CD1c-positive myeloid dendritic cell (primary cell): ENCODE measurements around the gene RDM1.

Source experiments
- DNase-seq: peaks from one replicate; pipeline ENCODE4 v3.0.0-alpha.2; 2016; ENCODE audit errors: extremely low spot score

Gene RDM1

DNA sequence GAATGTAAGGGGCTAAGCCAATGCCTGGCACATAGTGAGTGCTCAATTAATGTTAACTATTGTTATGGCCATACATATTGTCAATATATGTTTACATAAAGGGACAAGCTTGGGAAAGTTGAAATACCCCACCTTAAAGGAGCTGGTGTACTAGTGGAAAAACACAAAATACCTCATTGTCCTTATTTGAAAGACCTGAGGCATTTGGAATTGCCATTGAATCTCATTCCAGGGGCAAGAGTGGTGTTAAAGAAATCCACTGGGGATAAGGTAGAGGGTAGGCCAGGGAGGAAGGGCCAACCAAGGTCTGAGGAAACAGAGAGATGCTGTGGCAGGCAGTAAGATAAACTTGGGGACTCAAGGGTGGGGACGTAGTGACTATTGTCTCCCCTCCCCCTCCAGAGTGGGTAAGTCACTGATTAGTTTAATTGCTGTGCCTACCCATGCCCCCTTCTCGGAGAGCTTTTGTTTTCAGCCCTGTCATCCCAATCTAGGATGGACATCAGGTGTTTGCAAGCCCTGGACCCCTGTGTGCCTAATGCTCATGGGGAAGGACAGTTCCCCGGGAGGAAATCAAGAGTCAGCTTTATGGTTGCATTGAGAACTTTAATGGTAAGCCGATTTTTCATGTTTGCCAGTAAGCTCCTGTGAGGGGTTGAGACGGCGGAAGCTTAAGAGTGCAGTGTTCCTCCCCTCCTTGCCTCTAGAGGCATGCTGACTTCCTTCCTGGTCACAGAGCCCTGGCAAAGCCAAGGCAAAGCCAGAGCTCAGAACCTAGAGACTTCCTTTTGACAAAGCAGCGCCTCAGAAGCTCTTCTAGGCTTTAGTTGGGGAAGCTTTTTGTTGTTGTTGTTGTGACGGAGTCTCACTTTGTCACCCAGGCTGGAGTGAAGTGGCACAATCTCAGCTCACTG is 59.4 kb downstream of the RDM1 start:
- DNase-seq: peak; percentile 39

DNA sequence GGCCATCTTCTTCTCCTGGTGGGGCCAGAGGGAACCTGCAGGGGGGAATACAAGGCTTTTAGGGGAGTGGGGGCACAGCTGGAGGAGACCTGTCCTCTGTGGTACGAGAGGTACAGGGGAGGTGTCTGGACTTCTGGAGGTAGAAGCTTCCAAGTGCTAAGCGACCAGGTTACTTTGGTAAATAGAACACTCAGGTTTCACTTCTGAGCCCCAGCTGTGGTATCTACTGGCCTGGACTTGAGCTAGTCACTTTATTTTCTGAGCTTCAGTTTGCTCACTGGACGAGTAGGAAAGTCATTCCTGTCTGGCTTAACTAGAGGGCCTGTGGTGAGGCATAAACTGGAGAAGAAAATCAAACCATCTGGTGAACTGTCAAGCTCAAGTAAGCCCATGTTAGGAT is 61.8 kb downstream of the RDM1 start, which contains the start of gene HEATR9:
Gene HEATR9 (minus strand): TSS at position 155 of the 400 bp plus-strand sequence. CDS start 149 bp downstream, at position 6.
- no peak for DNase-seq
